HK-2 (cell line): ENCODE results near the gene MPI.

Experiments
- DNase-seq: peaks from one replicate; pipeline ENCODE4 v3.0.0-alpha.2; 2018; ENCODE audit not compliant: unreplicated experiment

The MPI gene

DNA sequence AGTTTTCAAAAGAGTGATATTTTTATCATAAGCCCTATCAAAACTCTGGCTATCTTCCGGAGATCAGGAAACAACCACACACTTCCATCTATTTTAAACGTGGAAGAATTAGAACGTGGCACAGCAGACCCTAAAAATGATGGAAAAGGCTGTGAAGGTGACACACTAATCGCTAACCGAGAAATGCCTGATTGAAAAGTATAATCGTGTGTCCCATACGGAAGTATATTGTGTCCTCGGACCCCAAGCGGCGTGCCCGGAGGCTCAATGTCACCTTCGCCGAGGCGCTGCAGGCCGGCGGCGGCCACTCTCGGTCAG, 47.4 kb downstream of the MPI start:
- DNase-seq: no peak

DNA sequence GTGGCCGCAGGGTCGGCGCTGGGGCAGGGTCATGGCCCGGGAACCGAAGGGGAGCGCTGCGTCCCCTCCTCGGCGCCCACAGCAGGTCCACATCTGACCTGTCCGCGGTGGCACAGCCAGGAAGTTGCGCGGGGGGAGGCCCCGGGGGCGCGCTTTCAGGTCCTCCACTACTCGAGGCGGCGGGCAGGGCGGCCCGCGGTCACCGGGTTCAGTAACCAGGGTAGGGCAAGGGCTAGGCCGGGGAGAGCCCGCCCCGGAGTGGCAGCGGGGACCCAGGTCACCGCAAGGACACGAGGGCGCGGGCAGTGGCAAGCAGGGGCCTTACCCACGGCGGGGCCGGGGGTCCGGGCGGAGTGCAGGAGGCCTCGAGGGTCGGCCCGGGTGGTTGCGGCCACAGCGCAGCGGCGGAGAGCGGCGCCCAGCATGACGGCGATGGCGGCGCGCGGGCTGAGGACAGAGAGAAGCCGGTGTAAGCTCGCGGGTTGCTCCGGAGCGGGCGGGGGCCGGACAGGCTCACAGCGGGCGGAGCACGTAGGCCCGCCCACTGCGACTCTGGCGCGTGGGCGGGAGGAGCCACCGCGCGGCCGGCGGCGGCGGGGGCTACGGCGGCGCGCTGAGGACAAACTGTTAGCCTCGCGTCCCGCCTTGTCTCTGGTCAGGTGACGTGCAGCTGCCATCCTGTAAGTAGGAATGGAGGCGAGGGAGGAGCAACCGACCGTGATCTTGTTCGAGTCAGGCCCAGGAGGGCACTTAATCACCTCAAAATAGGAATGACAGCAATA, 47.9 kb downstream of the MPI start, which contains the start of gene COX5A:
Gene COX5A, minus strand, starts transcription at position 484 of the 782 bp plus-strand sequence. Its CDS starts 59 bp downstream, at position 425.
- peak; percentile 85 for DNase-seq

DNA sequence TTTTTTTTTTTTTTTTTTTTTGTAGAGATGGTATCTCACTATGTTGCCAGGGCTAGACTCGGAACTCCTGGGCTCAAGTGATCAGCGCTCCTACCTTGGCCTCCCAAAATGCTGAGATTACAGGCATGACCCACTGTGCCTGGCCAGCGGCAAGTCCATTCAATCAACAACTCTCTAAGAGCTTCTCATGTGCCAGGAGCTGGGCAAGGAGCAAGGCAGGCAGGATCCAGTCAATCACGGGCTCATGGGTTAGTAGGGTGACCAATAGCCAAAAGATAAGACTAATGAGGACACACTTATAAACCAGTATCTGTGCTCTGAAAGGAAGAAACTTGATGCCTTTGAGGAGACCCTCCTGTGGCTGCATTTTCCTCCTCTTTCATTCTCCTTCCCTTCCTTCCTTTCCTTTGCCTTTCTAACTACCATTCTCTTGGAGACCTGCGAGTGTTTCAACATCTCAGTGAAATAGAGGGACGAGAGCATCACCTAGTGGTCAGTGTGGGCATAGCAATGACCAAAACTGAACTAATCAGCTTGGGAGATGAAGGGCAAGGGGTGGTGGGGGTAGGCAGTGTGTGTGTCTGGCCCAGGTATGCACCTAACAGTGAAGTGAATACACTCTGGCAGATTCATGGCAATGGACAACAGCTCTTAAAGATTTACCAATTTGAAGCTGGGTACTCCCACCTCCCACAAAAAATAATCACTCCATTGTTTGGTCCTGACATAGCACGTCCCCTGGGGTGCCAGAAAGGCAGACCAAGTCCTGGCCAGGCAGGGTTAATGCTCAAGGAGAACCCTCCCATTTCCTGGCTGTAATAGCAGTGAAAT, 60.5 kb downstream of the MPI start:
- DNase-seq: peak; percentile 66

DNA sequence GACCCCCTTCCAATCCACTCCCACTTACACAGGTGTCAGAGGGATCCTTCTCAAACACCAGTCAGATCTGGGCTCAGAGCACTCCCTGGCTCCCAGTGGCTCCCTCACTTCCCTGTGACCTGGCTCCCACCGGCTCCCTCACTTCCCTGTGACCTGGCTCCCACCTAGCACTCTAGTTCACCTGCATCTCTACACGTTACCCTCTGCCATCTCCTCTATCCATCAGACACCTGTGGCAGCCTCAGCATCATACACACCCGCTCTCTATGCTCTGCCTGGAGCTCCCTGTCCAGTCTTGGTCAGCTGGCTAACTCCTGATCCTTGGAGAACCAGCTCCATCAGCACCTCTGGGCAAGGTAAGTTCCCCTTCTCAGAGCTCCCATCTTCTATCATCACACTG, 61.2 kb downstream of the MPI start:
- DNase-seq: no peak
